SK-N-MC (cell line): Measurements from ENCODE around the gene TTC16.
A peak's percentile ranks its signal among the peaks of the same experiment; 100 is the strongest.

Source experiments
- DNase-seq: peaks from one replicate; pipeline ENCODE4 v3.0.0-alpha.2; 2011; ENCODE audit warnings: low read depth, low spot score
- H3K27ac ChIP-seq: fragments of 200-600 bp; sonication (generic); 2 replicates; pipeline ENCODE4 v1.5.1; 2016; ENCODE audit warnings: mixed run types
- H3K36me3 ChIP-seq: fragments of 200-600 bp; sonication (generic); 2 replicates; pipeline ENCODE4 v1.6.1; 2017; ENCODE audit warnings: antibody characterized with exemption, low read length, mixed read lengths; ENCODE audit not compliant: insufficient read depth
- H3K4me3 ChIP-seq: fragments of 200-600 bp; sonication (generic); 2 replicates; pipeline ENCODE4 v1.5.1; 2016
- H3K9ac ChIP-seq: fragments of 200-600 bp; sonication (generic); 2 replicates; pipeline ENCODE4 v1.8.0; 2017; ENCODE audit warnings: mixed run types, mixed read lengths; ENCODE audit not compliant: insufficient read length
- H3K9me3 ChIP-seq: fragments of 200-600 bp; sonication (generic); 2 replicates; pipeline ENCODE4 v1.6.1; 2017; ENCODE audit warnings: low read depth, mild to moderate bottlenecking, antibody characterized with exemption, low read length, moderate library complexity, mixed read lengths
- EZH2 ChIP-seq: fragments of 200-600 bp; sonication (generic); IDR thresholded peaks from one replicate; pipeline ENCODE4 v1.6.1; 2017; ENCODE audit warnings: antibody characterized with exemption
- FOXP2 ChIP-seq: optimal IDR thresholded peaks from 2 replicates; pipeline ENCODE3; 2011; ENCODE audit warnings: mild to moderate bottlenecking, moderate library complexity; ENCODE audit not compliant: insufficient read depth; ENCODE audit errors: extremely low read length, control extremely low read depth
- POLR2AphosphoS5 ChIP-seq: IDR thresholded peaks from 2 replicates; pipeline ENCODE4 v1.6.1; 2012; ENCODE audit warnings: mild to moderate bottlenecking, low read depth, low read length, borderline replicate concordance

Gene TTC16

DNA sequence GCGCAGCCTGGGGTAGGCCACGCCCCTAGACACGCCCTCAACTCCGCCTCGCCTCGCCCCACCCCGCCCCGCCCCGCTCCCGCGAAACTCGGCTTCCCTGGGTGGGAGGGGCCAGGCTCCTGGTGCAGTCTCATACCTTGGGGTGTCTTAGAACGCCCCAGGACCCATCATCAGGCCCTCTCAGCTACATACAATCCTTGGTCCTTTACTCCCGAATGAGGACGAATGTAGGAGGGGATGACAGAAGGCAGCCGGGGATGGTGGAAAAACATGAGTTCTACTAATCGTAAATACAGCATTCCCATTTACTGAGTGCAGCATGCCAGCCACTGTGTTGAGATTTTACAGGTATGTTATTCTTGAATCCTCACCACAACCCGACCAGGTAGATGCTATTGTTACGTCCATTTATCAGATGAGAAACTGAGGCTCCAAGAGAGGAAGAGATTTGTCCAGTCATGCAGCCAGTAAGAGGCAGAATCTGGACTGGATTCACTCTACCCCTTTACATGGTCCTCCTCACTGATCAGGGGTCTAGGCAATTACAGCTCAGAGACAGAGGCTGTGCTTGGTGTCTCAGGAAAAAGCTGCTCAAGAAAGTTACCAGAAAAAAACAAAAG, 55.8 kb downstream of the TTC16 start:
- Histone ChIP-seq H3K27ac (0 out of 2 replicates have a peak overlapping the region, but pooled peaks have one; percentile 11), H3K36me3 (no peaks in the 10 kb centered on the region), H3K9ac (peak overlapping the region; percentile 59), H3K9me3 (no peaks in the 10 kb centered on the region), H3K4me3 (peak overlapping the region; percentile 75)
- TF ChIP-seq FOXP2: no peak
- TF ChIP-seq POLR2AphosphoS5: no peak
- no peak for TF ChIP-seq EZH2
- DNase-seq: no peak

DNA sequence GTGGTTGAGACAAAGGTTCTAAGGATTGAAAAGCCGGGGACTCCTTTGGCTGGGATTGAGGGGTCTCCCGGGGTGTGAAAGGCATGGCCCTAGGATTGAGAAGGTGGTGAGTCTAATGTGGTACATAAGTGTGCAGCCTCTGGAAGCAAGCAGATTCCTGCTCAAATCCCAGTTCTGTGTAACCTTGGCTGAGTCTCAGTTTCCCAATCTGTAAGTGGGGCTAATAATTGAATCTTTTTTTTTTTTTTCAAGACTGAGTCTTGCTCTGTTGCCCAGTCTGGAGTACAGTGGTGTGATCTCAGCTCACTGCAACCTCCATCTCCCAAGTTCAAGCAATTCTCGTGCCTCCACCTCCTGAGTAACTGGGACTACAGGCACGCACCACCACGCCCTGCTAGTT, 56.7 kb downstream of the TTC16 start:
- Histone ChIP-seq H3K9ac (no peak overlapping the region), H3K9me3 (no peaks in the 10 kb centered on the region), H3K27ac (no peak overlapping the region), H3K36me3 (no peaks in the 10 kb centered on the region), H3K4me3 (no peak overlapping the region)
- no peak for TF ChIP-seq POLR2AphosphoS5
- no peak for TF ChIP-seq EZH2
- no peak for TF ChIP-seq FOXP2
- no peak for DNase-seq

DNA sequence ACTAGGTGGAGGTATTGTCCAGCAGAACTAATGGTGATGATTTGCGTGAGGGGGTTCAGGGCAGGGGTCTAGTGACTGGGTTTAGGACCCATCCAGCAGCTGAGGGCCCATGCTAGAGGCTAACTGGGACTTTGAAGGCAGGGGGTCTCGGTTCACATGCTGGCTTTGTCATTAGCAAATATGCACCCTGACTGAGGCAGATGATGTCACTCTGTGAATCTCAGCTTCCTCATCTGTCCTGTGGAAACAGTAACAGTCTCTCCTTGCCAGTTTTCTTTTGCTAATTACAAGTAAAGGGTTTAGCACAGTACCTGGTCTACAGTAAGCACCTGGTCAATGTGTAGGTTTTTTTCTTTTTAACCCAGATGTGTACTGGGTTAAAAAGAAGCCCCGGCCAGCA, 57.4 kb downstream of the TTC16 start:
- DNase-seq: no peak
- TF ChIP-seq EZH2 (no peak), FOXP2 (no peak), POLR2AphosphoS5 (no peak)
- H3K9ac ChIP-seq: no peak overlapping the region
- no peaks in the 10 kb centered on the region for H3K36me3 ChIP-seq
- H3K4me3 ChIP-seq: no peak overlapping the region
- H3K9me3 ChIP-seq: no peaks in the 10 kb centered on the region
- no peak overlapping the region for H3K27ac ChIP-seq

GRCh38 chr9:127773981-127774380, 58.1 kb downstream of the TTC16 start:
- Histone ChIP-seq H3K9ac (no peak overlapping the region), H3K36me3 (no peaks in the 10 kb centered on the region), H3K9me3 (no peaks in the 10 kb centered on the region), H3K4me3 (no peak overlapping the region), H3K27ac (no peak overlapping the region)
- TF ChIP-seq FOXP2 (no peak), EZH2 (no peak), POLR2AphosphoS5 (no peak)
- DNase-seq: no peak

DNA sequence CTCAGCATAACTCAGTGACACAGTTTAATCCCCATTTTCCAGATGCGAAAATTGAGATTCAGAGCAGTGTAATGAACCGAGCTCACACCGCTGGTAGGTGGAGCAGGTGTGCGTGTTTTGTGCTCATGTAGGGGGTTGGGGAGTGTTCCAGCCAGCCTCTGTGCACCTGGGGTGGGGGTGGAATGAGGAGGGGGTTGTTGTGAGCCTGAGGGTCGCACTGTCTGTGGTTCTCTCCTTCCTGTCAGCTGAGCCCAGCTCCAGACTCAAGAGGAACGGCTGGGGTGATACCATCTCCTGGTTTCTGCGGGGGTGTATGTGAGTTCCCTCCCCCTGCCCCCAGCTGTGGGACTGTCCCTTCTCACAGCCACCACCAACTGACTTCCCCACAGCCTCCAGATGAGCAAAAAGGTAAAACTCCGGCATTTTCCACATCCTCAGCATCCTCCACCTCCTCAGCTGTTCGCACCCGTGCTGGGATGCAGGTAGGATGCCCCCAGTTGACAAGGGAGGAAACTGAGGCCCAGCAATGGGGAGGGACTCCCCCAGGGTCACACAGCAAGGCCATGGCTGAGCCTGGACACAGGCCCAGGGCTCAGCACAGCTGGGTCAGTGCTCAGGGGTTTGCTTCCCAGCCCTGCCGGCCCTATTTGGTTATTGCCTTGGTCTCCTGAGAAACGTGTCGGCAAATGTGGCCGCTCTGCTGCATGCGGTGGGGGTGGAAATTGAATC, 60.5 kb downstream of the TTC16 start:
- TF ChIP-seq POLR2AphosphoS5: no peak
- no peak for TF ChIP-seq FOXP2
- no peak for TF ChIP-seq EZH2
- Histone ChIP-seq H3K9ac (no peak overlapping the region), H3K36me3 (no peaks in the 10 kb centered on the region), H3K9me3 (no peaks in the 10 kb centered on the region), H3K4me3 (no peak overlapping the region), H3K27ac (no peak overlapping the region)
- DNase-seq: no peak

- Histone ChIP-seq H3K9ac (no peak overlapping the region), H3K4me3 (no peak overlapping the region), H3K27ac (no peak overlapping the region), H3K36me3 (no peaks in the 10 kb centered on the region), H3K9me3 (no peaks in the 10 kb centered on the region)
- DNase-seq: no peak
- TF ChIP-seq FOXP2 (no peak), EZH2 (no peak), POLR2AphosphoS5 (no peak)
Observed at GRCh38 chr9:127776924-127777289, 61.0 kb downstream of the TTC16 start.

- Histone ChIP-seq H3K9me3 (no peaks in the 10 kb centered on the region), H3K36me3 (no peaks in the 10 kb centered on the region), H3K4me3 (no peak overlapping the region), H3K9ac (no peak overlapping the region), H3K27ac (no peak overlapping the region)
- no peak for DNase-seq
- TF ChIP-seq FOXP2 (no peak), EZH2 (no peak), POLR2AphosphoS5 (no peak)
Observed at GRCh38 chr9:127777368-127777980, 61.6 kb downstream of the TTC16 start.

DNA sequence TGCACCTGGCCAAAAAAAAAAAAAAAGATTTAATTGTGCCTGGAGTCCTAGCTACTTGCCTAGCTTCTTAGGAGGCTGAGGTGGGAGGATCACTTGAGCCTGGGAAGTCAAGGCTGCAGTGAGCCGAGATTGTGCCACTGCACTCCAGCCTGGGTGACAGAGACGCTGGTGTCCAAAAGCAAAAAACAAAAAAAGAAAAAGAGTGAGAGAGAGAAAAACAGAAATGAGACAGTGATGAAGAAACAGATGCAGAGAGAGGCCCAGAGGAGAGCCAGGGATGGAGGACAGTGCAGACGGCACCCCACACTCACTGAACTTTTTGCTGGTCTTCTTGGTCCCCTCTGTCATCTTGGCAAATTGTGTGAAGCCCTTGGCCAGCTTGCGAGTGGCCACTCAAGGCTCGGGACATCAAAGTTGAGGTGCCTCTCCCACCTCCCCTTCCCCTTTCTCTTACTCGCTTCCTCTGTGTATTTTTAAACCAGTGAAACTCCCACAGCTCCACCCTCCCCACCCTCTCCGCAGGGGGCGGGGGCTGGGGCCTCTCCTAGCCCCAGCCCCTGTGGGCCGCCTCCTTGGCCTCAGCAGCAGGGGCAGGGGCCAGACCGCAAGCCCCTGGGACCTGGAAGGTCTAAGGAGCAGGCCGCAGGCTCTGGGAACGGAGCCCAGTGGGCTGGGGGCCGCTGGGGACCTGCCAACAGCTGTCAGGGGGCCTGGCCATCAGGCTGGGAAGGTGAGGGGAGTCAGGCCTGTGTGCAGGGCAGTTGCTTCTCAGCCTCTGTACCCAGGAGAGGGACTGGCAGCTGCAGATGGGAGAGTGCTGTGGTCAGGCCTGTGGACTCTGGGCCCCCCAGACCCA, 62.6 kb downstream of the TTC16 start, which contains the start of gene SH2D3C:
TSS of gene SH2D3C (minus strand) at position 387 of the 856 bp plus-strand sequence. CDS start at position 348, 39 bp downstream.
- H3K9ac ChIP-seq: no peak within 1 kb of the TSS

More for the DNA sequence above, 62.6 kb downstream of the TTC16 start, which contains the start of gene SH2D3C:
- H3K4me3 ChIP-seq: no peak within 1 kb of the TSS
- no peak for TF ChIP-seq EZH2
- TF ChIP-seq POLR2AphosphoS5: no peak
- no peak for TF ChIP-seq FOXP2
- no peaks in the 10 kb centered on the region for H3K9me3 ChIP-seq
- H3K36me3 ChIP-seq: no peaks in the 10 kb centered on the region
- H3K27ac ChIP-seq: no peak within 1 kb of the TSS
- DNase-seq: no peak
